ENCODE measurements around the gene POR.
A peak's percentile ranks its signal among the peaks of the same experiment; 100 is the strongest.
"Not testable (repeated sequence)": the region's sequence is repeated elsewhere in the genome, so short reads cannot be mapped to it uniquely, and the experiment has no call there.

Gene POR

GRCh38 chr7:75879771-75880184 lies 35.2 kb upstream of the POR start:
- peak overlapping the region; percentile 98 for H3K9ac ChIP-seq
- H3K27ac ChIP-seq, result peak overlapping the region; percentile 99

DNA sequence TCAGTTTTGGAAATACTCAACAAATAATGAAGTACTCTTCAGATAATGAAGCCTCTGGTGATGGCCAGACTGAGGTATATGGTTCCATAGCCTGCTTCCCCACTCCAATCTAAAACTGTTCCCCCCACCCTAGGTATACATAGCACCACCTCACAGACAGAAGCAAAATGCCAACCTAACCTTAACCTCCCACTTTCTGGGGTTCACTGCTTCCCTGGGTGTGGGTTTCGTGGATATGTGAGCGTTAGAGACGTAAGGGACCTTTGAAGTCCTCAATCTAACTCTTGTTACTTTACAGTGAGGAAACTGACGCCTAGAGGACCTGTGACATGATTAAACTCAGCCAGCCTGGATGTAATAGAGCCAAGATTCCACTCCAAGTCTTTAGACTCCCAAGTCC lies 34.7 kb upstream of the POR start:
- Histone ChIP-seq H3K27me3 (ENCODE audit: control insufficient read depth, insufficient read depth, low read length) (no peaks in the 10 kb centered on the region), H3K36me3 (ENCODE audit: control insufficient read depth, insufficient read depth, low read length) (no peaks in the 10 kb centered on the region), H3K4me1 (peaks cover 60% of the 10 kb centered on the region), H3K4me3 (ENCODE audit: low read depth, low read length) (peak overlapping the region; percentile 81), H3K79me2 (peaks cover 44% of the 10 kb centered on the region), H3K9me3 (ENCODE audit: control insufficient read depth, low read length) (no peaks in the 10 kb centered on the region), H3K4me2 (ENCODE audit: low read length) (peak overlapping the region; percentile 88), H2AFZ (no peak overlapping the region), H3K9ac (peak overlapping the region; percentile 1), H3K27ac (peak overlapping the region; percentile 99)
- TF ChIP-seq CTCF (IDR thresholded peaks at IDR 0.05), result no peak

More at GRCh38 chr7:75879771-75880184, 35.2 kb upstream of the POR start:
- Histone ChIP-seq H3K27me3 (ENCODE audit: control insufficient read depth, insufficient read depth, low read length) (no peaks in the 10 kb centered on the region), H3K4me2 (ENCODE audit: low read length) (peak overlapping the region; percentile 88), H3K79me2 (peaks cover 44% of the 10 kb centered on the region), H3K36me3 (ENCODE audit: control insufficient read depth, insufficient read depth, low read length) (no peaks in the 10 kb centered on the region), H2AFZ (peak overlapping the region; percentile 64), H3K4me3 (ENCODE audit: low read depth, low read length) (peak overlapping the region; percentile 81), H3K9me3 (ENCODE audit: control insufficient read depth, low read length) (no peaks in the 10 kb centered on the region), H3K4me1 (peaks cover 57% of the 10 kb centered on the region)
- TF ChIP-seq CTCF (IDR thresholded peaks at IDR 0.05), result no peak

GRCh38 chr7:75881436-75882095 lies 33.4 kb upstream of the POR start:
- Histone ChIP-seq H3K36me3 (ENCODE audit: control insufficient read depth, insufficient read depth, low read length) (no peaks in the 10 kb centered on the region), H3K4me3 (ENCODE audit: low read depth, low read length) (no peak overlapping the region), H2AFZ (no peak overlapping the region), H3K4me2 (ENCODE audit: low read length) (no peak overlapping the region), H3K4me1 (peaks cover 58% of the 10 kb centered on the region), H3K27ac (peak overlapping the region; percentile 99), H3K27me3 (ENCODE audit: control insufficient read depth, insufficient read depth, low read length) (no peaks in the 10 kb centered on the region), H3K9ac (no peak overlapping the region), H3K9me3 (ENCODE audit: control insufficient read depth, low read length) (no peaks in the 10 kb centered on the region), H3K79me2 (peaks cover 44% of the 10 kb centered on the region)
- no peak for TF ChIP-seq CTCF (IDR thresholded peaks at IDR 0.05)

- Histone ChIP-seq H3K79me2 (peaks cover 40% of the 10 kb centered on the region), H3K4me1 (peaks cover 62% of the 10 kb centered on the region), H3K27ac (peak overlapping the region; percentile 99)
- H3K27me3 ChIP-seq (ENCODE audit: control insufficient read depth, insufficient read depth, low read length); H3K9me3 ChIP-seq (ENCODE audit: control insufficient read depth, low read length); H3K9ac ChIP-seq; H3K4me3 ChIP-seq (ENCODE audit: low read depth, low read length); H3K4me2 ChIP-seq (ENCODE audit: low read length); H3K36me3 ChIP-seq (ENCODE audit: control insufficient read depth, insufficient read depth, low read length); H2AFZ ChIP-seq: not testable (repeated sequence)
These were observed 31.6 kb upstream of the POR start for GRCh38 chr7:75883265-75883824.

- Histone ChIP-seq H3K9me3 (ENCODE audit: control insufficient read depth, low read length) (no peaks in the 10 kb centered on the region), H3K79me2 (peaks cover 38% of the 10 kb centered on the region), H3K4me1 (peaks cover 71% of the 10 kb centered on the region), H2AFZ (no peak overlapping the region), H3K4me2 (ENCODE audit: low read length) (no peak overlapping the region), H3K36me3 (ENCODE audit: control insufficient read depth, insufficient read depth, low read length) (no peaks in the 10 kb centered on the region), H3K27ac (peak overlapping the region; percentile 99), H3K27me3 (ENCODE audit: control insufficient read depth, insufficient read depth, low read length) (no peaks in the 10 kb centered on the region), H3K9ac (no peak overlapping the region), H3K4me3 (ENCODE audit: low read depth, low read length) (no peak overlapping the region)
- TF ChIP-seq CTCF (IDR thresholded peaks at IDR 0.05), result no peak
These were observed 30.5 kb upstream of the POR start for GRCh38 chr7:75884476-75884875.

Measured in parathyroid adenoma (tissue), 2 donors.